Naive thymus-derived CD8-positive, alpha-beta T cell (primary cell): ENCODE measurements around the gene SMPD3. TPM values are rescaled to one million over a fixed set of nuclear protein-coding genes. Genes with fewer than 3 reads are reported as not detected.

ENCODE experiments used
- ATAC-seq, 2 donors: fragments of 150-1000 bp; cut with Tn5 transposase in 1 of 2; sonication (Bioruptor Pico), chemical (Tn5 transposase) in 1 of 2; 1 replicate in 1 of 2; 2 replicates in 1 of 2; pipeline ENCODE4 v1.10.0; 2021; ENCODE audit warnings: mild to moderate bottlenecking in 2 of 2, moderate library complexity in 2 of 2
- POLR2A ChIA-PET: fragments of 350-600 bp; sonication (Branson Sonifier 250); formaldehyde crosslinking; loops from one replicate; lab custom pipeline; 2021; ENCODE audit warnings: antibody characterized with exemption; lab: Charles Lee
- DNase-seq, 10 donors: peaks; one replicate each; pipeline versions ENCODE4 v3.0.0 to v3.0.0-alpha.2; 2020 to 2022
- H3K27ac Mint-ChIP-seq, 10 donors: one replicate each; pipeline ENCODE4 v1.8.0; 2020 to 2022; ENCODE audit warnings: mild to moderate bottlenecking in 10 of 10, mixed read lengths in 10 of 10, moderate library complexity in 4 of 10, inconsistent platforms in 1 of 10
- H3K27me3 Mint-ChIP-seq, 5 donors: one replicate each; pipeline ENCODE4 v1.8.0; 2021 to 2022; ENCODE audit warnings: mixed read lengths in 5 of 5
- H3K36me3 Mint-ChIP-seq, 3 donors: one replicate each; pipeline ENCODE4 v1.8.0; 2020 to 2022; ENCODE audit warnings: mixed read lengths in 3 of 3, mild to moderate bottlenecking in 2 of 3, inconsistent platforms in 1 of 3
- H3K4me1 Mint-ChIP-seq, 4 donors: one replicate each; pipeline ENCODE4 v1.8.0; 2021 to 2022; ENCODE audit warnings: mixed read lengths in 4 of 4
- H3K4me3 Mint-ChIP-seq, 10 donors: one replicate each; pipeline ENCODE4 v1.8.0; 2020 to 2022; ENCODE audit warnings: mild to moderate bottlenecking in 10 of 10, mixed read lengths in 10 of 10, moderate library complexity in 6 of 10, inconsistent platforms in 1 of 10
- H3K9me3 Mint-ChIP-seq, 9 donors: one replicate each; pipeline ENCODE4 v1.8.0; 2020 to 2022; ENCODE audit warnings: mixed read lengths in 9 of 9, mild to moderate bottlenecking in 3 of 9, inconsistent platforms in 1 of 9, moderate library complexity in 1 of 9
- polyA plus RNA-seq, 3 donors: library from polyadenylated mRNA; unstranded; fragments of 300-500 nt; fragmentation: Illumina TruSeq; gene quantifications; one replicate each; pipeline ENCODE4 v1.2.3, GENCODE V29; 2021
- total RNA-seq, 8 experiments: library from RNA in 2 of 8; stranded (reverse) in 2 of 8; gene quantifications; one replicate each; pipeline ENCODE4 v1.2.3 and lab custom pipeline; 2021 to 2026

Gene SMPD3
- total and polyA plus RNA-seq, 5 experiments from 2014 or later = 0.27 to 3.5 (median 0.88) TPM

GRCh38 chr16:68411086-68411485, 37.2 kb downstream of the SMPD3 start:
- Mint-ChIP-seq H3K36me3 (no peaks in the 10 kb centered on the region), H3K4me3 (no peak overlapping the region), H3K27me3 (peaks cover 0 to 2% (median 0%) of the 10 kb centered on the region in 5 donors), H3K4me1 (peaks cover 8 to 14% (median 10%) of the 10 kb centered on the region in 4 donors), H3K27ac (peak overlapping the region in 3 of 10 donors; percentile 14 to 37 (median 28)), H3K9me3 (no peaks in the 10 kb centered on the region)
- ATAC-seq (no peak), DNase-seq (no peak)
- POLR2A ChIA-PET = no interaction called here

- ATAC-seq = no peak
- DNase-seq = no peak
- no peak overlapping the region for H3K4me3 Mint-ChIP-seq
- no peaks in the 10 kb centered on the region for H3K9me3 Mint-ChIP-seq
- POLR2A ChIA-PET = interaction anchor here (1.8 kb wide), 1 partner anchor 8 kb away, joined by 4 read pairs; no protein-coding TSS in a partner anchor
- peaks cover 0 to 2% (median 0%) of the 10 kb centered on the region in 5 donors for H3K27me3 Mint-ChIP-seq
- H3K4me1 Mint-ChIP-seq = peaks cover under 1 to 3% (median 2%) of the 10 kb centered on the region in 4 donors
- H3K27ac Mint-ChIP-seq = no peak overlapping the region
- H3K36me3 Mint-ChIP-seq = no peaks in the 10 kb centered on the region
Observed at GRCh38 chr16:68408967-68409366, 39.3 kb downstream of the SMPD3 start.

- Mint-ChIP-seq H3K36me3 (no peaks in the 10 kb centered on the region), H3K27ac (no peak overlapping the region), H3K4me3 (no peak overlapping the region), H3K27me3 (peaks cover 0 to 2% (median 0%) of the 10 kb centered on the region in 5 donors), H3K4me1 (peaks cover 0 to 3% (median 2%) of the 10 kb centered on the region in 4 donors), H3K9me3 (no peaks in the 10 kb centered on the region)
- POLR2A ChIA-PET = interaction anchor here (1.8 kb wide), 1 partner anchor 9 kb away, joined by 4 read pairs; no protein-coding TSS in a partner anchor
- ATAC-seq (no peak), DNase-seq (no peak)
Observed at GRCh38 chr16:68408428-68408827, 39.9 kb downstream of the SMPD3 start.

GRCh38 chr16:68406458-68407152, 41.7 kb downstream of the SMPD3 start:
- DNase-seq = no peak
- POLR2A ChIA-PET = interaction anchor here (2.6 kb wide), 1 partner anchor 10 kb away, joined by 8 read pairs; no protein-coding TSS in a partner anchor
- Mint-ChIP-seq H3K4me3 (no peak overlapping the region), H3K9me3 (no peaks in the 10 kb centered on the region), H3K27ac (no peak overlapping the region), H3K4me1 (peaks cover 0 to 3% (median 2%) of the 10 kb centered on the region in 4 donors), H3K27me3 (peaks cover 0 to 2% (median 0%) of the 10 kb centered on the region in 5 donors), H3K36me3 (no peaks in the 10 kb centered on the region)
- ATAC-seq = no peak

GRCh38 chr16:68404736-68405345, 43.5 kb downstream of the SMPD3 start:
- POLR2A ChIA-PET = interaction anchor here (0.7 to 2.6 kb wide), 2 partner anchors 12 to 668 kb away, joined by 7 to 8 read pairs; no protein-coding TSS in a partner anchor
- H3K4me1 Mint-ChIP-seq = peaks cover 7 to 10% (median 8%) of the 10 kb centered on the region in 4 donors
- ATAC-seq = no peak
- H3K27me3 Mint-ChIP-seq = peaks cover 0 to 2% (median 0%) of the 10 kb centered on the region in 5 donors
- no peaks in the 10 kb centered on the region for H3K36me3 Mint-ChIP-seq
- no peak overlapping the region for H3K4me3 Mint-ChIP-seq
- no peak for DNase-seq
- H3K9me3 Mint-ChIP-seq = no peaks in the 10 kb centered on the region
- H3K27ac Mint-ChIP-seq = peak overlapping the region in 1 of 10 donors; percentile 19

- POLR2A ChIA-PET = interaction anchor here (1.7 kb wide), 1 partner anchor 13 kb away, joined by 4 read pairs; no protein-coding TSS in a partner anchor
- H3K36me3 Mint-ChIP-seq = no peaks in the 10 kb centered on the region
- peak overlapping the region in 1 of 10 donors; percentile 68 for H3K27ac Mint-ChIP-seq
- no peak overlapping the region for H3K4me3 Mint-ChIP-seq
- no peak for ATAC-seq
- H3K27me3 Mint-ChIP-seq = peaks cover 0 to 2% (median 0%) of the 10 kb centered on the region in 5 donors
- peaks cover 7 to 10% (median 8%) of the 10 kb centered on the region in 4 donors for H3K4me1 Mint-ChIP-seq
- H3K9me3 Mint-ChIP-seq = no peaks in the 10 kb centered on the region
- DNase-seq = no peak
Observed at GRCh38 chr16:68403704-68404103, 44.6 kb downstream of the SMPD3 start.

- POLR2A ChIA-PET = interaction anchor here (1.7 kb wide), 1 partner anchor 14 kb away, joined by 4 read pairs; no protein-coding TSS in a partner anchor
- Mint-ChIP-seq H3K9me3 (no peaks in the 10 kb centered on the region), H3K36me3 (no peaks in the 10 kb centered on the region), H3K27ac (no peak overlapping the region), H3K27me3 (peaks cover 0 to 2% (median 0%) of the 10 kb centered on the region in 5 donors), H3K4me1 (peaks cover 7 to 10% (median 8%) of the 10 kb centered on the region in 4 donors), H3K4me3 (no peak overlapping the region)
- ATAC-seq = no peak
- no peak for DNase-seq
Observed at GRCh38 chr16:68403177-68403576, 45.1 kb downstream of the SMPD3 start.

GRCh38 chr16:68402748-68403040, 45.6 kb downstream of the SMPD3 start:
- Mint-ChIP-seq H3K27ac (no peak overlapping the region), H3K27me3 (peaks cover 0 to 2% (median 0%) of the 10 kb centered on the region in 5 donors), H3K9me3 (no peaks in the 10 kb centered on the region), H3K36me3 (no peaks in the 10 kb centered on the region), H3K4me1 (peaks cover 7 to 10% (median 8%) of the 10 kb centered on the region in 4 donors), H3K4me3 (no peak overlapping the region)
- ATAC-seq = no peak
- POLR2A ChIA-PET = interaction anchor here (1.7 kb wide), 1 partner anchor 14 kb away, joined by 4 read pairs; no protein-coding TSS in a partner anchor
- peak in 1 of 10 donors; percentile 18 for DNase-seq

- H3K9me3 Mint-ChIP-seq = no peaks in the 10 kb centered on the region
- POLR2A ChIA-PET = no interaction called here
- H3K27ac Mint-ChIP-seq = peak overlapping the region in 2 of 10 donors; percentile 37 to 79
- DNase-seq (peak in 1 of 10 donors; percentile 10), ATAC-seq (no peak)
- peaks cover 0 to 2% (median 0%) of the 10 kb centered on the region in 5 donors for H3K27me3 Mint-ChIP-seq
- H3K36me3 Mint-ChIP-seq = no peaks in the 10 kb centered on the region
- no peak overlapping the region for H3K4me3 Mint-ChIP-seq
- H3K4me1 Mint-ChIP-seq = peaks cover 7 to 10% (median 9%) of the 10 kb centered on the region in 4 donors
Observed at GRCh38 chr16:68401871-68402747, 46.2 kb downstream of the SMPD3 start.

- no peaks in the 10 kb centered on the region for H3K9me3 Mint-ChIP-seq
- H3K27me3 Mint-ChIP-seq = peaks cover 0 to 3% (median 0%) of the 10 kb centered on the region in 5 donors
- H3K27ac Mint-ChIP-seq = peak overlapping the region in 3 of 10 donors; percentile 55 to 79 (median 57)
- ATAC-seq = peak in 1 of 2 donors; percentile 80
- H3K4me3 Mint-ChIP-seq = no peak overlapping the region
- H3K36me3 Mint-ChIP-seq = no peaks in the 10 kb centered on the region
- POLR2A ChIA-PET = interaction anchor here (0.6 to 1.9 kb wide), 2 partner anchors 17 to 173 kb away, joined by 3 to 5 read pairs; no protein-coding TSS in a partner anchor
- DNase-seq = peak in 2 of 10 donors; percentile 24 to 56
- H3K4me1 Mint-ChIP-seq = peaks cover 12 to 17% (median 13%) of the 10 kb centered on the region in 4 donors
Observed at GRCh38 chr16:68400924-68401460, 47.3 kb downstream of the SMPD3 start.

- Mint-ChIP-seq H3K27ac (no peak overlapping the region), H3K36me3 (no peaks in the 10 kb centered on the region)
Observed at GRCh38 chr16:68400083-68400923, 48.0 kb downstream of the SMPD3 start.

More at GRCh38 chr16:68400083-68400923, 48.0 kb downstream of the SMPD3 start:
- DNase-seq = peak in 1 of 10 donors; percentile 34
- H3K4me3 Mint-ChIP-seq = no peak overlapping the region
- peaks cover 0 to 3% (median 0%) of the 10 kb centered on the region in 5 donors for H3K27me3 Mint-ChIP-seq
- H3K9me3 Mint-ChIP-seq = no peaks in the 10 kb centered on the region
- ATAC-seq = no peak
- H3K4me1 Mint-ChIP-seq = peaks cover 12 to 17% (median 13%) of the 10 kb centered on the region in 4 donors
- POLR2A ChIA-PET = interaction anchor here (0.6 to 1.9 kb wide), 2 partner anchors 17 to 172 kb away, joined by 3 to 5 read pairs; no protein-coding TSS in a partner anchor
